ENCODE measurements around the gene CD63.
A peak's percentile ranks its signal among the peaks of the same experiment; 100 is the strongest.

The CD63 gene

DNA sequence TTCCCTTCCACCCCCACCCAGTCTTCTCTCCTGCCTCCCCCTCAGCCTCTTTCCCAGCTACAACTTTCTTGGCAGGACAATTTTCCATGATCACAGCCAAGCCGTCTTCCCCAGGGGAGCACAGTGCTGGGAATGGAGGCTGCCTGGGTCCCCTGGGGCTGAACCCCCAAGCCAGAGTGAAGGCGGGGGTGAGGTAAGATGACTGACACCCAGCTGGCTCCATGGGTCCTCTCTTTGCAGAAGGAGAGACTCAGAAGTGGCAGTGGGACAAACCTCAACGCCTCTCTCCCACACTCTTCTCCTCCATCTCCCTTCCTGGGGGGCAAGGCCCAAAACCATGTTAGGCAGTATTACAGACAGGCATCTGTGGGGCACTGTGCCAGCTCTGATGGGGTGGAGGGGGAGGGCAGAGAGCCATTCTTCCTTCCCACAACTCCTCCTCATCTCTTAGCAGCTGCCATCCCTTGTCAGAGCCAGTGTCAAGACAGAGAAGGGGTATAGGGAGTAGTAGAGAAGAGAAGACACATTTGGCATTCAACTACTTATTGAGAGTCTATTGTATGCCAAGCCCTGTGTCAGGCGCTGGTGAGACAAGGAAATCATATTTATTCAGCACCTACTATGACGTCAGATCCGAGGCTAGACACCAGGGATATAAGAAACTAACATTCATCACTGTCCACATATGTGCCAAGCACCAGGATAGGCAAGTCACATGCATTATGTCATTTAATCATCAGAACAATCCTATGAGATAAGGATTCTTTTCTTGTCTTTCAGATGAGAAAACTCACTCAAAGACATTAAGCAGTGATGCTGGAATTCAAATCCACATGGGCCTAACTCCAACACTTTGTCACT, 24.7 kb downstream of the CD63 start:
- DNase-seq, result no peak

DNA sequence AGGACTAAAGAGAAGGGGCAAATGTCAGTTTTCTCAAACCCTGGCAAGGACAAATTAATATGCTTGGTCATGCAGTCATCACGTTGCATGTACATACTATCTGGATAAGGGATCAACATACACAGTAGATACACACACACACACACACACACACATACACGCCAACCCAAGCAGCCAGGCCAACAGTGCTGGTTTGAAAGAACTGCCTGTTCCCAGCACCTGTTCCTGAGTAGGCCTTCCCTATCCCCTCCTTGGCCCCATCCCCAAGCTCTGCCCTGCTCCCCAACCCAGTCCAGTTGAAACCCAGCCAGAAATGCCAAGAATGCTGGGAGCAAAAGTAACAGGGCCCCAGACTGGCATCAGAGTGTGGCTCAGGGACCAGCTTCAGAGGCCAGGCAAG, 25.5 kb downstream of the CD63 start:
- no peak for DNase-seq

DNA sequence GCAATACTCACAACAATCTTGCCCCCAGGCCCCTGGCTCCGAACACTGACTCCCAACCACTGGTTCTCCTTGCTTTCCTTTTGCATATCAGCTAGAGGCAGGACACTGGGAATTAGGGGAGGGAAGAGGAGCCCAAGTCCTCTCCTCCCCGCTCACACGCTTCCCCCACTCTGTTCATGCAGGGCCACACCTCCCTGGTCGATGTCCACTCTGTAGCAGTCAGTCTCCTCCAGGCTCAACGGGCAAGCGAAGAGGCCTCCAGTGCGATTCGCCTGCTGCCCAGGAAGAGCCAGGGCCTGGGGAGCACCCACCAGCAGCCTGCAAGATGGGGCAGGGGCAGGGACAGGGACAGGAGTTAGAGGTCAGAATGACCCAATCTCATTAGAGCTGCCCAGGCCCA, 25.9 kb downstream of the CD63 start:
- DNase-seq, result no peak

DNA sequence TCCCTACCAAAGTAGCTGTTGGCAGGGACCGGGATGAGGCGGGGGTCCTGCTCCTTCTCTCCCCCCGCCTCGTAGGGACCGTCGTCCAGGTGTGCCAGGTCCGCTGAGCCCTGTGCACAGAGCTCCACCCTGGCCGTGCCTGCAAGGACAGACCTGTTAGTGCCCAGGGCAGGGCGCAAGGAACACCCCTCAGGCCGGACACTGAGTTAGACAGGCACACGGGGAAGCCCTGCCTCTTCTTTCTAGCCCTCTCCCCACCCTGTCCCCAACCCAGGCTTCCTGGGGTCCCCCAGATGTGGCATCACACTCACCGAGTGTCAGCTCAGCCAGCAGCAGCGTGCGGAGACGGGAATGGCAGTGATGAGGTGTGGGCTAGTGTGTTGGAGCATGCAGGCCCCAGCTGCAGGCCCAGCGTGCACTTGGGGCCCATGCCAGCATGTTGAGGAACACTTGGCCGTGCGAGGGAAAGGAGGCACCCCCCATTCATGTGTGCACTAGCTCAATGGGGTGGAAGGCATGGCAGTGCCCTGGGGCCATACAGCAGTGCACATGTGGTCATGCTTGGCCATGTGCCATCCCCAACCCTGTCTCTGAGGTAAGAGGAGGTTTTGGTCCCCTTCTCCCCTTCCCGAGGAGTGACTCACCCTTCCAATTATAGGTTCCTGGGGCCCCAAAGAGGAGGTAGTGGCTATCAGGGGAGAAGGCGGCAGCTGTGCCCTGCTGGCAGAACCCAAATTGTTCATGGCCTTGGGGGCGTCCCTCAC, 28.4 kb downstream of the CD63 start:
- peak; percentile 84 for DNase-seq

DNA sequence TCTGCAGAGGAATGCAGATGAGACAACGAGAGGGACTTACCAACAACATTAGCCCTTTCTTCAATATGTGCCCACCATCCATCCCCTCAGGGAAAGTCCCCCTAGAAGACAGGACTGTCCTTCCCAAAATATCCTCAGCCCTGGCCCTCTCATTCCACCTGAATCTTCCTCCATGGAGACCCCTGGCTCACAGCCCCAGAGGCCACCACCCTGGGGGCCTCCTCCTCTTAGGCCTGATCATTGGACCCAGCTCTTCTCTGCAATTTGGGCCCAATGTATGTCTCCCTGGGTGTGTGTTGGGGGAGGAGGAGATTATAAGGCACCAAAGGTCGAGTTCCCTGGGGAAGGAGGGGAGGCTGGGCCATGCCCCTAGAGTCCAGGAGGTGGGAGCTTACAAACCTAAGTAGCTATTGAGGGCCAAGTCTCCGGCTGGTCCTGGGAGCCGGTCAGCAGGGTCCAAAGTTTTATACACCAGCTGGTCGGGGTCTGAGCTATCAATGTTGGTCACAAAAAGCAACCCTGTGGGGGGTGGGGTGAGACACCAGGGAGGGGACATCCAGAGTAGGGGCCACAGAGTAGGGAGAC, 29.2 kb downstream of the CD63 start:
- DNase-seq, result no peak

DNA sequence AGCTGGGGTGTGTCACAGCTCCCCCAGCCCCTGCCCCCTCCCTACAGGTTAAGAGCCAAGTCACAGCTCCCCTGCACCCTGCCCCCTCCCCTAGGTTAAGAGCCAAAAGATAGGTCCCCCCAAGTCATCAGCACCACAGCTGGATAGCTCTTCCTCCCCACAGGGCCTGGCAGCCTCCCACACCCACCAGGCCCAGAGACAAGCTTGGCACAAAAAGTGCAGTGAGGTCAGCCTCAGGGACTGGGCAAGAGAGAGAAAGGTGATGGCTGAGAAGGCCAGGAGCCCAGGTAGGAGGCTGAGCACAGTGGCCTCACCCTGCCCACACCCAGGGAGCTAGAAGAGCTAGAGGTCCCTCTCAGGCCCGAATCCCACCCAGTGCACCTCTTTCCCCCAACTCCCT, 29.8 kb downstream of the CD63 start:
- DNase-seq, result no peak

DNA sequence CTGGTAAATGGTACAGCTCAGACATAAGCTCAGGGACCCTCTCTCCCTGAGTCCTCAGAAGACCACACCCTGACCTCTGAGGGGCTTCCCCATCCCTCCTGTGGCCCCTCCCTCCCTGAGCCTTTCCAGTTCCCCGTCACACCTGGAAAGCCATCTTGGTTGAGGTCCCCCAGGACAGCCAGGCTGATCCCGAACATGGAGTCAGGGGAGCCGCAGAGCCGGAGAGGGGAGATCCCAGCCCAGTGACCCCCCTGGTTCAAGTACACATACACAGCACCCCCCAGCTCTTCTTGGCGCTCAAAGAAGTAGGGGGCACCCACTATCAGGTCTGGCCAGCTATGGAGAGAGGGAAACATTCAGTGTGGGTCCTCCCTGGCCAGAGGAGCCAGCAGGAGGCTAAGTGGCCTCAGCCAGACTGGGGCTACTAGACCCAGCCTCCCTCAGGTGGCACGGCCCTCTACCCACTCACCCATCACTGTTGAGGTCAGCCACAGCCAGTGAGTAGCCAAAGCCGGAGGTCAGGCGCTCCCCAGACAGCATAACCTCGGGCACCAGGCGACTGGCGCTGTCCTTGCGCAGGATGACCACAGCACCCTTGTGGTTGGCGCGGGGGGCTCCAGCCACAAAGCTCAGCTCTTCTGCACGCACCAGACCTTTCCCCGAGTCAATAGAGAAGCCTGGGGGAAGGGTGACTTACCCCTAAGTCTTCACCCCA, 30.4 kb downstream of the CD63 start:
- no peak for DNase-seq

DNA sequence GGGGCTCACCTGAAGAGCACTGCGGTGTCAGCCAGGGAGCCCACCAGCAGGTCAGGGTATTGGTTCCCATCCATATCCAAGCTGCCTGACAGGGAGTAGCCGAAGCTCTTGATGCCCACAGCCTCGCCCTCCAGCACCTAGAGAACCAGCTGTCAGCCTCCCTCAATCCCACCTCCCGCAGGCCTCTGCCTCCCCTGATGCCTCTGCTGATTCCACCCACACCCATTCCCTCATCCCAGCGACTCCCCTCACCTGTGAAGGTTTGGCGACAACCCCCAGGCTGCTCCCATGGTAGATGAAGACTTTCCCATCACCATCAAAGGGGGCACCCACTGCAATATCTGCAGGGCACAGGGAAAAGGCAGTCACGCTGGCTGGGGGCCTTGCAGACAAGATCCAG, 31.1 kb downstream of the CD63 start:
- DNase-seq, result no peak

DNA sequence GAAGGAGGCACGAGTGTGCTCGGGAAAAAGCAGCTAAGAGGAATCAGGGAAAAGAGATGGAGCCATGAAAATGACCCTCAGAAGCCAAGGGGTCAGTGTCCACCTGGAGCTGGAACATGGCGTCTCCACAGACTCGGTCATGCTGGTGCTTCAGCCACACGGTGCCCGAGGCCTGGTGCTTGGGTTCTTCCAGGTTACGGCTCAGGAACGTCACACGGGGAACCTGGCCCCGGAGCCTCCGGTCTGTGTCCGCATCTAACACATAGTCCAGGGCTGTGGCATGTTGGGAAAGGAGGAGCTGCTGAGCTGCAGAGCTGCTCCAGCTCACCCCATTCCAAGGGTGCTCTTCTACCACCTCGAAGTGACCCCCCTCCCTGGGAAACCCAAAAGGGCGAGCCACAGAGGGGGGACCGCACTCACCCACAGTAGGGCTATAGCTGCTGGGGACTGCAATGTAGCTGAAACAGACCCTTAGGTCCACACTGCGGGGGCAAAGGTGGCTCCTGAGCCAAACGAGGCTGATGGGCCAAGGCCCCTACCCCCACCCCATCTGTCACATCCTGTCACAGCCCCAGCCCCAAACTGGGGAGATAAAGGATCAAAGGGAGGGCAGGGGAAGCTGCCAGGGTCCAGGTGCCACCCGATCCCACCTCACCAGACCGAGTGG, 31.9 kb downstream of the CD63 start:
- no peak for DNase-seq

DNA sequence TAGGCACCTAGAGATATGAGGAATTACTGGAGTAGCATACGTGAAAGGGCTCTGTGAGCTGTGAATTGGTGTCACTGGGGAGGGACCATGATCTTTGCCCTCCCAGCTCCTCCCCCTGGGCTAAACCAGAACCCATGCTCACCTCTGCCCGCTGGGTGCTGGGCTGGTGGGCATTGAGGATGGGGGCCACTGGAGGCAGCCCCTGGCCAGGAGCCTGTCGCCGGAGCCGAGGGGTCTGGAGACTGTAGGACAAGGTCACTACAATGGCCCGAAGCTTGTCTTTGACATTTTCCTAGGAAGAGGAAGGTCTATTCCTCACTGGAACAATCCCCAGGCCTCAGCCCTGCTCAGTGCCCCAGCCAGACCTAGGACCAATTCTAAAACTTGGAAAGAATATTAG, 32.7 kb downstream of the CD63 start:
- DNase-seq, result no peak

DNA sequence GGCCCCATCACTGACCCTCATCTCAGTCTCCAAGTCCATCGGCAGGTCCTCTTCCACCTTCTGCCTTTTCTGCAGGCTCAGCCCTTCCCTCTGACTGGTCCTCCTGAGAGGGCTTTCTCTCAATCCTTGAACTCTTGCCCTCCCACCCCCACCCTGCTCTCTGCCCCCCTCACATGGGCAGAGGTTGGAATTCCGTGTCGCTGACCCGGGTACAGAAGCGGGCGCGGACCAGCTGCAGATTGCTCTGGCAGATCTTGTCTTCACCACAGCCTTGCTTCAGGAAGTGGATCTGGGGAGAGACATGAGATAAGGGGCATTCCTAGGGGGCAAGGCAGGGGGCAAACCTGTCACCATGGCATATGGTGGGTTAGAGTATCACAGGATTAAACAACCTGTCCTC, 33.5 kb downstream of the CD63 start:
- DNase-seq, result no peak

DNA sequence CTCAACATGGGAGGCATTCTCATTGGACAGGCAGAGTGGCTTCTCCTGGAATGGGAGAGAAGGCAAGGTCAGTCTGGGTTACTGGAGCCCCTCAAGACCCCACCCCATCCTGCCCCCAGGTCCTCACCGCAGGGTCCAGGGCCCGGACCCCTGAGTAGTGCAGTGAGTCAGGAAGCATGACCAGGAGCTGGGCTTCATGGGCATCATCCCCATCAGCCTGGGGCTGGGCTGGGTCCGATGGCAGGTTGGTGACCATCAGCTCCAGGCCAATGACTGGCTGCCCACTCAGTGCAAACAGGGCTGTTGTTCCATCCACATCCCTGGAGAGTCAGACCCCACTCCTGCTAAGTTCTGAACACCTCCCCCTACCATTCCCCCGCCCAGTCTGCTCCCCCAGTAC, 34.2 kb downstream of the CD63 start:
- no peak for DNase-seq

DNA sequence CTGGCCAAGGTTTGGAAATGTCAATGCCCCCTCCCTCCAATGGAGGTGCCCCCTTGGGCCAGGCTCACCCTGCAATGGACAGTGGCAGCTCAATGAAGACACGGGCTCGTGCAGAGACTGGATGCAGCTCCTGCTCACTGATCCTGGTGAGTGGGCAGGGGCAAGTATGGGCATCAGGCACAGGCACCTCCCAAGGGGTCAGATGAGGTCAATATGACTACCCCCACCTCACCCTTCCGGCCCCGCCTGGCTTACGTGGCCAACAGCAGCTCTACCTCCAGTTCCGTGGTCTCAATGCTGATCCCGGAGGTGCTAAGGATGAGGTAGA, 34.7 kb downstream of the CD63 start:
- no peak for DNase-seq

DNA sequence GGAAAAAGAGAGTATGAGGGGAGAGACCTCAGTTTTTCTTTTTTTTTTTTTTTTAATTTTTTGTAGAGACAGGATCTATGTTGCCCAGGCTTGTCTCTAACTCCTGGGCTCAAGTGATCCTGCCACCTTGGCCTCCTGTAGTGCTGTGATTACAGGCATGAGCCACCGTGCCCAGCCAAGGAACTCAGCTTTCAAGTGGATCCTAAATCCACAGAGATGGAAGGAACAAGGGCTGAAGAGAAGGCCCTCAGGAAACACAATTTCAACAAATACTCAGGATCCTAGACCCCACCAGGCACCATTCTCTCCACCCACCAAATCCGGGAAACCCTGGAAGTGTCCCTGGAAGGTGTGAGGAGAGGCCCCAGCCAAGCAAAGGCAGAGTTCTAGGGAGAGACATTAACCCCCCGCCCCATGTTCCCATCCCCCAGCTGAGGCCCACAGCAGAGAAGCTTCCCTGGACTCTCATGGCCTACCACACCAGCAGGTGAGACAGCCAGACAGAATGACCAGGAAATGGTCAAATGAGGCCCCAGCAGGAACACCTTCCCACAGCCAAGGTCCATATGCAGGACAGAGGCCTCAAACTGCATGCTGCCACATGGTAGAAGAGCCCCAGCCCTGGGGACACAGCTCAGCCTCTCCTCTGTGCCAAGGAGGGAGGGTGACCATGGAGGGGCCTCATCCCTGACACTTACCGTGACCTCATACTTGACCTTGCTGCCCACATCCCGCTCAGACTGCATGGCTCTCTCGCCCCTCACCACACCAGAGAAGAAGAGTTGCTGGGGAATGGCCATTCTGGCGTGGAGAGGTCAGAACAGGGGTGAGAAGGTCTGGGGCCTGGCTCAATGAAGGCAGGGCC, 35.3 kb downstream of the CD63 start:
- no peak for DNase-seq

DNA sequence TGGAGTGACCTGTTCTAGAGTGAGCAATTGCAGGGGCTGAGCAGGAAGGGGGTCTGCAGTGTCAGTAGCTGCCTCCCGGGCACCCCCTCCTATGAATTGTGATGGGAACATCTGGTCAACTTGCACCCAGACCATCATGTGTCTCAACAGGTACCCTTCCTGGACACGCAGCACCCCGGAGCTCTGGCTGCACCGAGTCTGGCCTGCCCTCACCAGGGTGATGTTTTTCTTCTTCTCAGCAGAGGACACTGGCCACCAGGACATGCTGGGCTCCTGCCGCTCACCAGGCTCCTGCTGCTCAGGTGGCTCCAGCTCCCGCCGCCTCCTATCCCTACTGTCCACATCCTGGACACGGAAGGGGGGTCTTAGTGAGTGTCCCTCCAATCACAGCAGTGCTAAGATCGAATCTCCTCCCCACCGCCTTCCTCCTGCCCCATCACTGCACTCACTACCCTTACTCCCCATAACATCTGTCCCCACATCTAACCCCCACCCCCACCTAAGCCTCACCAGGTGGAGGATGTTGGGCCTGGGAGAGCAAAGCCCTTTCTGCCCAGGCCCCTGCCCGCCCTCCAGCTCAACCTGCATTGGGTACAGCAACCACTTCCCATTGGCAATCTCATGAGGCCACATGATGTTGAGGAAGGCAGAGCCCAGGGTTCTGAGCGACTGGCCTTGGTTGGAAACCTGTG, 36.0 kb downstream of the CD63 start:
- DNase-seq, result no peak

DNA sequence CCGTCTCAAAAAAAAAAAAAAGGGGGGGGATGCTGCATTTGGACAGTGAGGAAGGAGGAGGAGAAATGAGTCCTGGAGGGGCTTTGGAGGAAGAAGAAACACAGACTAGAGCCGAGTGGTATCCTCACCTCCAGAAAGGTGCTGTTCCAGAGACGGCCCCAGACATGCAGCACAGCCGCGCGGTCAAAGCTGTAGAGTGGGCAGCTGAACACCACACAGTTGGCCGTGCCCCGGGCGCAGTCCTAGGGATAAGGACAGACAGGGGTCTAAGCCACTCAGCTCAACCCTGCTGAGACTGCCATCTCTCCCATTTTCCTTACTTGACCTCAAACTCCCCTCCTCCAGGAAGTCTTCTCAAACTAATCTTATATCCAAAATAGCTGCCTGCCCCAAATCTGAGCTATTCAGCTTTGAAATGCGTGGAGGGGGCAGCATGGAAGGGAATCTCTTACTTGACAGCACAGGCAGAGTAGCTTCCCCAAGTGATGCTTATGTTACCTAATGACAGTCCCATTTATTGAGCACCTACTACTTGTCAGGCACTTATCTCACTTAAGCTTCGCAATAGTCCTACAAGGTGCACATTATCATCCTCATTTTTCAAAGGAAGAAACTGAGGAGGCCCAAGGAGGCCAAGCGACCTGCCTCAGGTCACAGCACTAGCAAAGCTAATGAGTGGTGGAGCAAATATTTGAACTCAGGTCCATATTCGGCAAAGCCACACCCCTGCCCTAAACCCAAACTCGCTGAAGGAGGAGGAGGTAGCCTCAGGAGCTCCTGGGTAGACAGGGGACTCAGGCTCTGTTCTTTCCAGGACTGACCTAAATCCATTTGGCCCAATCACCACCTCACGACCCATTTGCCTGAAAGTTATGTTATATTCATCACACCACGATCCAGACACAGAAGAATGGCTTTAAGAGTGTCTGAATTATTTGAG, 39.8 kb downstream of the CD63 start:
- no peak for DNase-seq

DNA sequence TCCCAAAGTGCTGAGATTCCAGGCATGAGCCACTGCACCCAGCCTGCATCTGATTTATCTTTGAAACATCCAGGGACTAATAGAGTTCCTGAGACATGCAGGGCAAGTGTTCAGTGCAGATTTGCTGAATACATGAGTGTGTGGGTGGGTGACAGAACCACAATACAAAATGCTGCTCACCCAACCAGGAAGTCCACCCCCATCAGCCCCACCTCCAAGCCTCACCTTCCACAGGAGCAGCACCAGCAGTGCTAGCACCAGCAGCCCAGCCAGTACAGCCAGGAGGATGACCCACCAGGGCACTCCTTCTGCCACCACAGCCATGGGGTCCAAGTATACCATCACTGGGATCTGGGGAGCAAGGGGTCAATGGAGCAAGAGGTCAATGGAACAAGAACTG, 41.1 kb downstream of the CD63 start:
- DNase-seq, result no peak

DNA sequence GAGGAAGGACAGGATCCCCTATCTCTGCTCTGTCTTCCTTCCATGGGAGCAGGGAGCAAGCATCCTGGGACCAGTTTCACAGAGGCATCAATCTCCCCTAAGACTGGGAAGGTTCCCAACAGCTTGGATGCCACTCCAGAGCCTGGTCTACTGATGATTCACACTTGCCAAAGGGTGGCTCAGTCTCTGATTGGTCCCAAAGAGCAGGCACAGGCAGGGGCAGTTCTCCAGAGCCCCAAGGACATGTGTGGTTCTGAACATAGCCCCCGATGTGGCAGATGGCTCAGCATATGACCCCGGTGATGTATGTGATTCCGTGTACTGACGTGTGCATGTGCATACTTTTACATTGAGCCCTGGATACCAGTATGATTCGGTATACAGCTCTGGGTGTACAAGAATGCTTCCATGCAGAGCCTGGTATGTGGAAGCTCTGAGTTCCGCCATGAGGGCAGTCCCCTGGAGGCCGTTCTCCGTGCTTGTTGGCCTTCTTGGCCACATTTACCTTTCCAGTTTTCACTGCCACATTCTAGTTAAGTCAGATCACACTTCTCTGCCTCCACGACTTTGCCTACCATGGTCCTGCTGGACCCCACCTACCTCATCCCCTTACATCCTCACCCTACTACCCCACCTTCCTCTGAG, 42.3 kb downstream of the CD63 start:
- no peak for DNase-seq

DNA sequence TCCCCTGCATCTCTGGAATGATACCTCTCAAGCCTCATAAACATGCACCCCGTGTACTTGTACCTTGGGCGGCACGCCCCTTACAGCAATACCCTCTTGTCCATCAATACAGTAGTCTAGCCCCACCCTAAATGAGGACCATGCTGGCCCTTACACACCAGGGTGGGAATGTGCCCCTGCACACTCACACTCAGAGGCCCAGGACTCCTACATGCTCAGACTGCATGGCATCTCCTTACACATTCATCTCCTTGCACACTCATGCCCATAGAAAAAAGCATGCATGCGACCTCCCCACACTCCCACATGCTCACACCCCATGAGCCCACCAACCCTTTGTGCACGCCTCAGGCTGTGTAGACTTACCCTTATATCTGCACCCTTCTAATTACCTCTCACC, 43.1 kb downstream of the CD63 start:
- no peak for DNase-seq

Data from RPMI8226 (cell line).